ENCODE data around the gene HEYL. TPM values are rescaled to one million over a fixed set of nuclear protein-coding genes. Genes with fewer than 3 reads are reported as not detected.

The HEYL gene
- 61.9 and 66.5 TPM in 2 replicates for total RNA-seq (2014; rRNA removed; shearing (Covaris generic))

DNA sequence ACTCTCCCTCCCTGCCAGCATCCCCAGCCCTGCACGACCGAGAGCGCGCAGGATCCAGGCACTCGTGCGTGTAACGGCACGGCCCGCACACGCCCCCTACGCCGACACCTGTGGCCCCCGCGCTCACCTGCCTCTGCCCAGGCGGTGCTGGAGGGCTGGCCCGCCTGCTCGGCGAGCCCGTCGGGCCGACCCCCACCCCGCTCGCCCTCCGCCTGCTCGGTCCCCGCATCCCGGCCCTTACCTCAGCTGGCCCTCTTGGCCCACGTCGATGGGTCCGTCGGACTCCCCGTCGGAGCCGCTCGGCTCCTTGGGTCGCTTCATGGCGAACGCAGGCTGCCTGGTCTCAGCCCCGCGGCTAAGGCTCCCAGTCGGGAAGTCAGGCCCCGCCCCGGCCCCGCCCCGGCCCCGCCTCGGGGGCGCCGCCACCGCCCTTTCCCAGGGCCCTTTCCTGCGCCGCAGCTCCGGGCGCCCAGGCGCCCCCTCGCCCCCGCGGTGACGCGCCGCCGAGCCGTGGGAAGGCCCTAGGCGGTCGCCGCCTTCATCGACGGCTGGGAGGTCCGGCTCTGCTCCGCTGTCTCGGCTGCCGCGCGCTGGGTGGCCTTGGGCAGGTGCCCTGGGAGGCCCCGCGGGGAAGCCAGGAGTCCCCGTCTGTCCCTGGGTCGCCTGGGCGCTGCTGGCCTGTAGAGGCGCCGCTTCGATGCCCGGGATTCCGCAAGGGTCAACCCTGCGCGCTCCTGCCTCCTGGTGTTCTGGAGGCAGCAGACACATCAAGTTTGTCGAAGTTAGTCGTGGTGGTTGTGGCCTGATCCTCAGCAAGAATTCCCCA is at the start of gene HEYL:
TSS of gene HEYL (minus strand) at position 339 of the 826 bp plus-strand sequence. CDS start at position 321, 18 bp downstream.
- peak within 1 kb of the TSS; percentile 89 for H3K27ac ChIP-seq
- peaks cover 59% of the 10 kb centered on the region for H3K4me1 ChIP-seq
- no peaks in the 10 kb centered on the region for H3K27me3 ChIP-seq
- peak; percentile 93 to 95 for DNase-seq
- peak within 1 kb of the TSS; percentile 90 for H3K4me3 ChIP-seq
- H3K36me3 ChIP-seq = peaks cover 2% of the 10 kb centered on the region; the same call in 1 of the 2 replicates
- no peaks in the 10 kb centered on the region for H3K9me3 ChIP-seq (replicated peaks)

DNA sequence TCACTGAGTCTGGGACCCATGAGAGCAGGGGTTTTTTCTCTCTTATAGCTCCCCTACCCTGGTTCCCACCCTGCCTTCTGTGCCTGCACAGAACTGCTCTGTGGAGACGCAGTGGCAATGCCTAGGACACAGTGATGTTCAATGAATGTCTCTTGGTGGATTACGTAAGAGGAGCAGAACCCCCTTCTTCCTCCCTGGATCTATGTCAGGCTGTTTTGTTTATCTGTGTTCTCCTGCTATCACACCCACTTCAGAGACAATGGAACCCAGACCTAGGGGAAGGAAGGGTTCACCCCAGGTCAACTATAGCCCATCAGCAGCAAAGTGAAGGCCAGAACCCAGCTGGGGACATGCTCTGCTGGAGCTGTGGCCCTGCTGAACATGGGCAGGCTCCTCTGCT is 49.8 kb upstream of the HEYL start:
- H3K9me3 ChIP-seq (replicated peaks) = no peaks in the 10 kb centered on the region
- no peak for DNase-seq
- H3K27ac ChIP-seq = no peak overlapping the region
- H3K36me3 ChIP-seq = no peaks in the 10 kb centered on the region
- H3K27me3 ChIP-seq = peaks cover 2% of the 10 kb centered on the region; the same call in 1 of the 2 replicates
- H3K4me1 ChIP-seq = peaks cover 8% of the 10 kb centered on the region
- no peak overlapping the region for H3K4me3 ChIP-seq

- DNase-seq = no peak
- Histone ChIP-seq H3K27ac (no peak overlapping the region), H3K4me3 (no peak overlapping the region), H3K9me3 (replicated peaks) (no peaks in the 10 kb centered on the region), H3K4me1 (peaks cover 5% of the 10 kb centered on the region), H3K27me3 (peaks cover 2% of the 10 kb centered on the region; the same call in 1 of the 2 replicates), H3K36me3 (no peaks in the 10 kb centered on the region)
Measured at GRCh38 chr1:39688706-39689105, 49.3 kb upstream of the HEYL start.

DNA sequence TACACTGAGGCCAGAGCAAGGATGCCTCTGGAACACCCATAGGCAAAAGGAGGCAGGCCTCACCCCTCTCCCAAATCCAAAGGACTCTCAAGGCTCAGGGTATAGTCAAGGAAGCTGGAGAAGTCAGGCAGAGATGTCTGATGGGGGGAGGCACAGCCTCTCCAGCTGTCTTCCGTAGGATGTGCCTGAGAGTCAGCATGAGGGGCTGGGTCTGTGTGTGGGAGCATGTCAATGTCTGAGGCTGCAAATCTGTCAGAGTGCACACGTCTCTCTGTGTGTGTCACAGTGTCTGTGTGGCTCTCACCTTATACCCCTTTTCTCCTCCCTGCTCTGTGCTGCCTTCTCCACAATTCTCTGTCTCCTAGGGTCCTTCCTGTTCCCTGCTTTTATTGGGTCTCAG is 47.8 kb upstream of the HEYL start:
- Histone ChIP-seq H3K36me3 (no peaks in the 10 kb centered on the region), H3K4me1 (no peaks in the 10 kb centered on the region), H3K4me3 (no peak overlapping the region), H3K27ac (no peak overlapping the region), H3K27me3 (peaks cover 2% of the 10 kb centered on the region; the same call in 1 of the 2 replicates), H3K9me3 (replicated peaks) (no peaks in the 10 kb centered on the region)
- no peak for DNase-seq

DNA sequence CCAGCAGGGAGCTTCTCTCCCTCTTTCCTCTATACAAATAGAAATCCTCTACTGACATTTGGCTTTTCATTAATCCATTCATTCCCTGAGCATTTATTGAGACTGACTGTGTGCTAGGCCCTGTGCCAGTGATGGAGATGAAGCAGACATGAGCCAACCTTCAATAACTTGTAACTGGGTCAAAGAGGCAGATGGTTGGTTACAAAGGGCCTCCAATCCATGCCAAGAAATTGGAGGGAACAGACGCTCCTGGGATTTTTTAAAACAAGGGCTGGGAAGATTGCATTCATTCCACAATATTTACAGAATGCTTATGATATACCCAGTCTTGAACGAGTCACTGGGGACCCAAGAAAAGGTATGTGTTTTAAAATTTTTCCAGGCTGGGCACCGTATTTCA is 45.6 kb upstream of the HEYL start:
- no peaks in the 10 kb centered on the region for H3K9me3 ChIP-seq (replicated peaks)
- no peaks in the 10 kb centered on the region for H3K36me3 ChIP-seq
- H3K27ac ChIP-seq = no peak overlapping the region
- no peaks in the 10 kb centered on the region for H3K4me1 ChIP-seq
- DNase-seq = no peak
- no peak overlapping the region for H3K4me3 ChIP-seq
- peaks cover 2% of the 10 kb centered on the region; the same call in 1 of the 2 replicates for H3K27me3 ChIP-seq

DNA sequence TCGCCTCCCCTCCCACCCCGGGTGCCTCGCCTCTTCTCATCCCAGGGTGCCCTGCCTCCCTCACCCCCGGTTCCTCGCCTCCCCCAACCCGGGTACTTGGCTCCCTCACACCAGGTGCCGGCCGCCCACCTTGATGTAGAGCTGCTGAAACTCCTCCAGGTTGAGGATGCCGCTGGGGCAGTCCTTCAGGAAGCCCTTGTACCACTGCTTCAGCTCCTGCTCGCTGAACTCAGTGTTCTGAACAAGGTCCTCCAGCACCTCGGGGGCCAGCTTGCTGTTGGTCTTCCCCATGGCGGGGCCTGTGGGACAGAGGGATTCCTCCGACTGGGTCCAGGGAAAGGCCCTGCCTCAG is 44.8 kb upstream of the HEYL start:
- no peaks in the 10 kb centered on the region; the same call in 1 of the 2 replicates for H3K27me3 ChIP-seq

DNA sequence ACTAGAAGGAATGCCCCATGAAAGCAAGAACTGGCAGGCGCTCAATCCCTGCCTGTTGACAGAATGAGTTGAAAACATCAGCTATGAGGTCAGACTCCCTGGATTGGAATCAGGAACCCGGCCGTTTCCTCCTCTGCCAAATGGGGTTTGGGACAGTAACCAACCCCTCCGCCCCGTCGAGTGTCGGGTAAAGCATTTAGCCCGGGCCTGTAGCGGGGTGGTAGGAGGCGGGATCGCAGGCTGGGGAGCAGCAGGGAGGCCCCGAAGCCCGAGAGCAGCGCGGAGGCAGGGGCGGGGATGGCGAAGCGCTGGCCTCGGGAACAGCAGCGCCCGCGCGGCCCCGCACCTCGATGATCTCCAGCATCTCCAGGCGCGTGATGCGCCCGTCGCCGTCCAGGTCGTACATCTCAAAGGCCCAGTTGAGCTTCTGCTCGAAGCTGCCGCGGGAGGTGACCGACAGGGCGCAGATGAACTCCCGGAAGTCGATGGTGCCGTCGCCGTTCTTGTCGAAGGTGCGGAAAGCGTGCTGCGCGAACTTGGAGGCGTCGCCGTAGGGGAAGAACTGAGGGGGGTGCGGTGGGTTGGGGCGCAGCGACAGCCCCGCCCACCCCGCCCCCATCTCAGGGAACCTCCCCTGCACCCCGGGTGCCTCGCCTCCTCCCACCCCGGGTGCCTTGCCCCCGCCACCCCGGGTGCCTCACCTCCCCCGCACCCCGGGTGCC is 44.3 kb upstream of the HEYL start:
- Histone ChIP-seq H3K4me1 (no peaks in the 10 kb centered on the region), H3K4me3 (no peak overlapping the region), H3K27me3 (no peaks in the 10 kb centered on the region; the same call in 1 of the 2 replicates)

More for the DNA sequence above, 44.8 kb upstream of the HEYL start:
- Histone ChIP-seq H3K4me3 (no peak overlapping the region), H3K9me3 (replicated peaks) (no peaks in the 10 kb centered on the region), H3K4me1 (no peaks in the 10 kb centered on the region), H3K36me3 (no peaks in the 10 kb centered on the region), H3K27ac (no peak overlapping the region)
- DNase-seq = no peak

DNA sequence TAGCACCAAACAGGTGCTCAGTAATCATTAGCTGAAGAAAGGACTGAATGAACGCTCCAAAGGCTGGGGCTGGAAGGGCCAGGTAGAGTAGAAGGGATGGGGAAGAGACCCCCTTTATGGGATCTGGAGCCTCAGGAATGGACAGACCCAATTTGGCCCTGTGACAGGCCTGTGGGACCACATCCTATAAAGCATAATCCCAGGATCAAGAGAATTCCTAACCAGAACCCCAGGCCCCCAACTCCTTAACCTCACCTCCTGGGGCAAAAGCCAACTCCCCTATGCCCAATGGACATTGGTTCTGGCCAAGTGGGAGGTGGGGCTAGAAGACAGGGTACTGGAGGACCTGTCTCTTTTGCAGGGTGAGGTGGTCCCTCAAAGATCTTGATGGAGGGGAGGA is 42.6 kb upstream of the HEYL start:
- no peaks in the 10 kb centered on the region for H3K36me3 ChIP-seq
- H3K27ac ChIP-seq = no peak overlapping the region
- H3K9me3 ChIP-seq (replicated peaks) = no peaks in the 10 kb centered on the region
- no peaks in the 10 kb centered on the region; the same call in 1 of the 2 replicates for H3K27me3 ChIP-seq
- no peak for DNase-seq
- H3K4me3 ChIP-seq = no peak overlapping the region
- no peaks in the 10 kb centered on the region for H3K4me1 ChIP-seq

More for the DNA sequence above, 44.3 kb upstream of the HEYL start:
- Histone ChIP-seq H3K27ac (no peak overlapping the region), H3K9me3 (replicated peaks) (no peaks in the 10 kb centered on the region), H3K36me3 (no peaks in the 10 kb centered on the region)
- no peak for DNase-seq

DNA sequence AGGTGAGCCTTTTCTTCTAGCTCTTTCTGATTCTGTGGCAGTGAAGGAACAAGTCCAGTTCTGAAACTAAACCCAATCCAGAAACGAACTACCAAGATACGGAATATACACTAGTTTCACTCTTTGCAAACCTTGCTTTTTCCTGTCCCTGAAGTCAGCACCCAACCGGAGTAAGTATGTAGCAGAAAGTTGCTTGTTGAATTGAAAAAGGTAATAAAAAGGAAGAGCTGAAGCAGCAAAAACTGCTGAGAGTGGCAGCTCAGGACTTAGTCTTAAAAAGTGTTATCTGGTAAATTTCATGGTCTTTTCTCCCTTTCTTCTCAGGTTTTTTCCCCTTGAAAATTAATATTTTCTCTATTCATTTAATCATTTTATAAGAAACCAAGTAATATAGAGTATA is 41.9 kb upstream of the HEYL start:
- Histone ChIP-seq H3K4me1 (no peaks in the 10 kb centered on the region), H3K4me3 (no peak overlapping the region), H3K27me3 (no peaks in the 10 kb centered on the region), H3K27ac (no peak overlapping the region), H3K9me3 (replicated peaks) (no peaks in the 10 kb centered on the region), H3K36me3 (no peaks in the 10 kb centered on the region)
- no peak for DNase-seq

DNA sequence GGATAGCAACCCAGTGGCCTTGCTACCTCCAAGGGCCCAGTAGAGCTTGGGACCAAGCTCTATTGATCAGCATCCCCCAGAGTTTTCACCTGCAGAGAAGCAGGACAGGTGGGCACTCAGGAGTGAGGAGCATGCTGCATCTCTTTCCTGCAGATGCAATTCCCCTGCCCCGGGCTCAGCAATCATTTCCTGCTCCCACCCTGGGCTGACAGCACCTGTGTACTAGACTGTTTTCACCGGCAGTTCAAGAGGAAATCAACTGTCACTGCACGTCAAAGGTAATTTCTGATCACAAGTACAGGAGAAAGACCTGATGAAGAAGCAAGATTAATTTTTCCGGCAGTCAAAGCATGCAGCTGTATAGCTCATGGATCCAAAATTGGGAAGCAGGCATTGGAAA is 41.3 kb upstream of the HEYL start:
- Histone ChIP-seq H3K36me3 (no peaks in the 10 kb centered on the region), H3K4me1 (no peaks in the 10 kb centered on the region), H3K27ac (no peak overlapping the region), H3K9me3 (replicated peaks) (no peaks in the 10 kb centered on the region), H3K4me3 (no peak overlapping the region), H3K27me3 (no peaks in the 10 kb centered on the region)
- DNase-seq = no peak

GRCh38 chr1:39679821-39680220 is 40.4 kb upstream of the HEYL start:
- peak in 1 of 2 experiments; percentile 24 for DNase-seq
- H3K4me3 ChIP-seq = no peak overlapping the region
- H3K36me3 ChIP-seq = no peaks in the 10 kb centered on the region
- H3K4me1 ChIP-seq = no peaks in the 10 kb centered on the region
- no peaks in the 10 kb centered on the region for H3K27me3 ChIP-seq
- H3K9me3 ChIP-seq (replicated peaks) = no peaks in the 10 kb centered on the region
- H3K27ac ChIP-seq = no peak overlapping the region

DNA sequence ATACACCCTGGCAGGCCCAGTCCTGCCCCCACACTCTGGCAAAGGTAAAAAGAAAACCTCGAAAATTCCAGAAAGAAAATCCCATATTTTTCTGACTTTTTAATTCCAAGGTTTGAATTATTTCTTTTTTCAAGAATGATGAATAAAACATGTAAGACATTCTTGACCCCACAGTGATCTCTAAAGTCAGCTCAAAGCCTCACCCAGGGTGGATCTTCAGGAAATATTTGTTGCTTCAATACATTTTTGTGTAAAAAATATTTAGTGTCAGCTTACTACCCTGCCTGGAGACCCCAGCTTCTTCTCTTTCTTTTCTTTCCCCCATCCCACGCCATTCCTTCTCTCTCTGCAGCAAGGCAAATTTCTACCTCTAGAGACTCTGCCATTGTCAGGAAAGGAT is 39.4 kb upstream of the HEYL start:
- Histone ChIP-seq H3K4me1 (no peaks in the 10 kb centered on the region), H3K27ac (no peak overlapping the region), H3K36me3 (no peaks in the 10 kb centered on the region), H3K4me3 (no peak overlapping the region), H3K9me3 (replicated peaks) (no peaks in the 10 kb centered on the region), H3K27me3 (no peaks in the 10 kb centered on the region)
- DNase-seq = no peak

DNA sequence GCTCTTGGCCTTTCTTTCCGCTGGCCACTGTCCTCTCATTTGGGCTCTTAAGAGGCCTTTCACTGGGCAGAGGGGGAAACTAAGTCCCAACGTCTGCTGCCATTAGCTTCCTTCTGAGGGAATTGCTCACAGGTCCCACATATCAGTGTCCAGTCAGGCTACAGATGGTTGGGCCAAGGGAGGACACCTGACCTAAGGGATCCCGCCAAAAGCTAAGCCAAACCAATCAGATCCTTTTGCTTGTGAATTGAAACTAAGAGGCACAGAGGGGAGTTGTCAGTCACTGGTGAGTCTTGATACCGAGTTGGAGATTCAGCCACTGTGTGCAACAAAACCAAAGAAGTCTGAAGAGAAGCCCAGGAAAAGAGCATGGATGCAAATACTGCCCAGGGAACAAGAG is 38.2 kb upstream of the HEYL start:
- H3K27me3 ChIP-seq = no peaks in the 10 kb centered on the region

GRCh38 chr1:39676948-39677548 is 37.6 kb upstream of the HEYL start:
- H3K9me3 ChIP-seq (replicated peaks) = no peaks in the 10 kb centered on the region
- H3K4me1 ChIP-seq = no peaks in the 10 kb centered on the region
- no peak overlapping the region for H3K27ac ChIP-seq
- DNase-seq = no peak
- H3K27me3 ChIP-seq = no peaks in the 10 kb centered on the region
- no peak overlapping the region for H3K4me3 ChIP-seq
- no peaks in the 10 kb centered on the region for H3K36me3 ChIP-seq

More for the DNA sequence above, 38.2 kb upstream of the HEYL start:
- Histone ChIP-seq H3K9me3 (replicated peaks) (no peaks in the 10 kb centered on the region), H3K27ac (no peak overlapping the region), H3K4me1 (no peaks in the 10 kb centered on the region), H3K4me3 (no peak overlapping the region), H3K36me3 (no peaks in the 10 kb centered on the region)
- no peak for DNase-seq

DNA sequence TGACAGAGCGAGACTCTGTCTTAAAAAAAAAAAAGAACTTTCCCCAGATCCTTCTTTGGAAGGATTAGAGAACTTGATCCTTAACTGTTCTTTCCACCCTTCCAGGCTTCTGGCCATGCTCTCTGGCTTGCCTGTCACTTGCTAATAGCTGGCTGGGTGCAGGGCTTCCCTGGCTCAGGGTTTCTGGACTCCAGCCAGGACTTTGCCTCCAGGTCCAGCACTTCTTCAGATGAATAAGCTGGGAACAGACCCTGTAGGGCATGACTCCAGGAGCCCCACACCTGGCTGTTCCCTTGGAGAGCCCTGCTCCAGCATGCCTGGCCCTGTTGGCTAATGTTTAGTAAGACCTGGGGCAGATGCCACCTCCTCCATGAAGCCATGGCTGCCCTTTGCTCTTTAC is 35.8 kb upstream of the HEYL start:
- Histone ChIP-seq H3K27ac (no peak overlapping the region), H3K9me3 (replicated peaks) (no peaks in the 10 kb centered on the region), H3K36me3 (no peaks in the 10 kb centered on the region), H3K27me3 (peaks cover 11% of the 10 kb centered on the region), H3K4me3 (no peak overlapping the region), H3K4me1 (no peaks in the 10 kb centered on the region)
- no peak for DNase-seq

All from SJCRH30 (cell line).